Neuron (in vitro differentiated cells): ENCODE measurements around the gene BCR.

ENCODE experiments used
- H2AFZ ChIP-seq: one replicate; pipeline ENCODE4 v1.6.1; 2013; ENCODE audit warnings: low read depth, mild to moderate bottlenecking, inconsistent platforms, low read length, moderate library complexity
- H3K27me3 ChIP-seq: one replicate; pipeline ENCODE4 v1.6.1; 2013; ENCODE audit warnings: low read length; ENCODE audit not compliant: insufficient read depth
- H3K36me3 ChIP-seq: one replicate; pipeline ENCODE4 v1.6.1; 2013; ENCODE audit warnings: low read length; ENCODE audit not compliant: insufficient read depth
- H3K4me1 ChIP-seq: one replicate; pipeline ENCODE4 v1.6.1; 2013; ENCODE audit warnings: low read length; ENCODE audit not compliant: insufficient read depth
- H3K4me3 ChIP-seq: 2 replicates; pipeline ENCODE4 v1.5.1; 2013; ENCODE audit warnings: mild to moderate bottlenecking, low read length, moderate library complexity
- H3K9me3 ChIP-seq: one replicate; pipeline ENCODE4 v1.6.1; 2013; ENCODE audit warnings: low read length

BCR gene

GRCh38 chr22:23222793-23223568 is 42.7 kb downstream of the BCR start:
- no peak overlapping the region for H3K4me3 ChIP-seq
- no peak overlapping the region for H2AFZ ChIP-seq
- H3K36me3 ChIP-seq: no peaks in the 10 kb centered on the region
- H3K9me3 ChIP-seq: peaks cover 5% of the 10 kb centered on the region
- no peaks in the 10 kb centered on the region for H3K27me3 ChIP-seq
- H3K4me1 ChIP-seq: peaks cover 23% of the 10 kb centered on the region

- no peak overlapping the region for H3K4me3 ChIP-seq
- H3K4me1 ChIP-seq: peaks cover 16% of the 10 kb centered on the region
- H3K27me3 ChIP-seq: no peaks in the 10 kb centered on the region
- H3K9me3 ChIP-seq: peaks cover 5% of the 10 kb centered on the region
- H2AFZ ChIP-seq: no peak overlapping the region
- H3K36me3 ChIP-seq: no peaks in the 10 kb centered on the region
Observed at GRCh38 chr22:23223569-23224317, 43.4 kb downstream of the BCR start.

- H3K4me1 ChIP-seq: peaks cover 8% of the 10 kb centered on the region
- H3K9me3 ChIP-seq: peaks cover 8% of the 10 kb centered on the region
Observed at GRCh38 chr22:23224846-23225245, 44.5 kb downstream of the BCR start.

GRCh38 chr22:23225337-23225723 is 45.0 kb downstream of the BCR start:
- Histone ChIP-seq H3K27me3 (no peaks in the 10 kb centered on the region), H3K4me1 (peaks cover 13% of the 10 kb centered on the region), H3K36me3 (no peaks in the 10 kb centered on the region), H3K4me3 (no peak overlapping the region), H3K9me3 (peaks cover 8% of the 10 kb centered on the region), H2AFZ (no peak overlapping the region)

More at GRCh38 chr22:23224846-23225245, 44.5 kb downstream of the BCR start:
- Histone ChIP-seq H2AFZ (no peak overlapping the region), H3K27me3 (no peaks in the 10 kb centered on the region), H3K36me3 (no peaks in the 10 kb centered on the region), H3K4me3 (no peak overlapping the region)

GRCh38 chr22:23225724-23226496 is 45.6 kb downstream of the BCR start:
- Histone ChIP-seq H2AFZ (no peak overlapping the region), H3K4me1 (peaks cover 19% of the 10 kb centered on the region), H3K36me3 (no peaks in the 10 kb centered on the region), H3K9me3 (peaks cover 8% of the 10 kb centered on the region), H3K27me3 (no peaks in the 10 kb centered on the region), H3K4me3 (no peak overlapping the region)

- Histone ChIP-seq H3K9me3 (peaks cover 8% of the 10 kb centered on the region), H3K4me1 (peaks cover 20% of the 10 kb centered on the region), H2AFZ (no peak overlapping the region), H3K27me3 (no peaks in the 10 kb centered on the region), H3K36me3 (no peaks in the 10 kb centered on the region), H3K4me3 (no peak overlapping the region)
Observed at GRCh38 chr22:23226497-23226850, 46.2 kb downstream of the BCR start.

GRCh38 chr22:23227380-23227779 is 47.1 kb downstream of the BCR start:
- no peak overlapping the region for H3K4me3 ChIP-seq
- no peaks in the 10 kb centered on the region for H3K36me3 ChIP-seq
- no peaks in the 10 kb centered on the region for H3K27me3 ChIP-seq
- peaks cover 8% of the 10 kb centered on the region for H3K9me3 ChIP-seq
- peaks cover 20% of the 10 kb centered on the region for H3K4me1 ChIP-seq
- H2AFZ ChIP-seq: no peak overlapping the region

GRCh38 chr22:23228503-23228902 is 48.2 kb downstream of the BCR start:
- Histone ChIP-seq H3K4me1 (peaks cover 18% of the 10 kb centered on the region), H3K27me3 (no peaks in the 10 kb centered on the region), H2AFZ (no peak overlapping the region), H3K4me3 (no peak overlapping the region), H3K36me3 (no peaks in the 10 kb centered on the region), H3K9me3 (peaks cover 8% of the 10 kb centered on the region)

GRCh38 chr22:23229646-23230045 is 49.3 kb downstream of the BCR start:
- Histone ChIP-seq H3K4me1 (peaks cover 18% of the 10 kb centered on the region), H3K36me3 (no peaks in the 10 kb centered on the region), H3K27me3 (no peaks in the 10 kb centered on the region), H3K4me3 (no peak overlapping the region), H2AFZ (no peak overlapping the region), H3K9me3 (peaks cover 8% of the 10 kb centered on the region)

GRCh38 chr22:23230348-23231068 is 50.2 kb downstream of the BCR start:
- Histone ChIP-seq H3K27me3 (no peaks in the 10 kb centered on the region), H3K4me3 (no peak overlapping the region), H2AFZ (no peak overlapping the region), H3K36me3 (no peaks in the 10 kb centered on the region), H3K9me3 (peaks cover 8% of the 10 kb centered on the region), H3K4me1 (peaks cover 17% of the 10 kb centered on the region)

- peaks cover 14% of the 10 kb centered on the region for H3K4me1 ChIP-seq
- H3K27me3 ChIP-seq: no peaks in the 10 kb centered on the region
- H3K36me3 ChIP-seq: no peaks in the 10 kb centered on the region
Observed at GRCh38 chr22:23231471-23232093, 51.3 kb downstream of the BCR start.

GRCh38 chr22:23232094-23232905 is 52.0 kb downstream of the BCR start:
- H3K27me3 ChIP-seq: no peaks in the 10 kb centered on the region
- H3K4me1 ChIP-seq: peaks cover 20% of the 10 kb centered on the region
- H2AFZ ChIP-seq: no peak overlapping the region
- peaks cover 8% of the 10 kb centered on the region for H3K9me3 ChIP-seq
- H3K4me3 ChIP-seq: no peak overlapping the region
- H3K36me3 ChIP-seq: no peaks in the 10 kb centered on the region

More at GRCh38 chr22:23231471-23232093, 51.3 kb downstream of the BCR start:
- Histone ChIP-seq H3K9me3 (peaks cover 8% of the 10 kb centered on the region), H3K4me3 (no peak overlapping the region), H2AFZ (no peak overlapping the region)
